ENCODE results near the gene GYG2.

- TF ChIP-seq CTCF (IDR thresholded peaks at IDR 0.05) (no peak), EP300 (IDR thresholded peaks at IDR 0.05) (no peak)
Observed at GRCh38 chrX:2910109-2910508, 81.4 kb downstream of the GYG2 start.

Data from esophagus muscularis mucosa (tissue), 3 donors.